ENCODE results near the gene RALGAPA1. TPM values are rescaled to one million over a fixed set of nuclear protein-coding genes. Genes with fewer than 3 reads are reported as not detected.
A peak's percentile ranks its signal among the peaks of the same experiment; 100 is the strongest.

The RALGAPA1 gene
- total and polyA plus RNA-seq, 2 experiments from 2014 or later, result 21.9 to 27.3 TPM

- Mint-ChIP-seq H3K27me3 (ENCODE audit: insufficient read depth, low read depth, poor library complexity) (no peaks in the 10 kb centered on the region), H3K4me3 (no peak overlapping the region), H3K27ac (no peak overlapping the region), H3K9me3 (peaks cover 3% of the 10 kb centered on the region; the same call in 2 of the 3 replicates), H3K36me3 (ENCODE audit: low read depth) (no peaks in the 10 kb centered on the region), H3K4me1 (no peaks in the 10 kb centered on the region)
- Histone ChIP-seq H2AFZ (no peak overlapping the region), H3K9me2 (ENCODE audit: insufficient read depth) (no peaks in the 10 kb centered on the region), H3K27me3 (ENCODE audit: insufficient read depth) (no peaks in the 10 kb centered on the region), H4K20me1 (replicated peaks; ENCODE audit: insufficient read depth) (no peaks in the 10 kb centered on the region), H3K27ac (ENCODE audit: low read depth) (no peak overlapping the region), H3F3A (replicated peaks; ENCODE audit: low read depth) (no peaks in the 10 kb centered on the region), H3K4me3 (no peak overlapping the region), H3K79me2 (replicated peaks; ENCODE audit: insufficient read depth) (no peaks in the 10 kb centered on the region), H3K36me3 (ENCODE audit: insufficient read depth) (no peaks in the 10 kb centered on the region), H3K4me1 (ENCODE audit: insufficient read depth) (no peaks in the 10 kb centered on the region), H3K4me2 (no peak overlapping the region)
- no peak for ATAC-seq
- TF ChIP-seq CTCF (conservative IDR thresholded peaks at IDR 0.05; ENCODE audit: low read depth in 2 of 2) (peak; percentile 82 to 99), EZH2phosphoT487 (IDR thresholded peaks at IDR 0.05; ENCODE audit: unreplicated experiment) (no peak)
- DNase-seq (ENCODE audit: low spot score), result peak; percentile 73
Observed at GRCh38 chr14:35821564-35822411, 12.7 kb upstream of the RALGAPA1 start.

GRCh38 chr14:35819591-35820540, 10.8 kb upstream of the RALGAPA1 start:
- no peaks in the 10 kb centered on the region for H3K9me2 ChIP-seq (ENCODE audit: insufficient read depth)
- DNase-seq (ENCODE audit: low spot score) (no peak), ATAC-seq (no peak)
- no peak for TF ChIP-seq REST (IDR thresholded peaks at IDR 0.05; ENCODE audit: unreplicated experiment)
- no peak for TF ChIP-seq POLR2AphosphoS5 (IDR thresholded peaks at IDR 0.05; ENCODE audit: low read depth)
- no peak for TF ChIP-seq CREB1 (CRISPR knock-in tag; IDR thresholded peaks at IDR 0.05; ENCODE audit: low read depth)
- TF ChIP-seq CTCF (conservative IDR thresholded peaks at IDR 0.05; ENCODE audit: low read depth in 2 of 2), result no peak
- TF ChIP-seq STAT1 (IDR thresholded peaks at IDR 0.05; ENCODE audit: unreplicated experiment), result no peak
- TF ChIP-seq ZNF114 (CRISPR knock-in tag; IDR thresholded peaks at IDR 0.05), result no peak
- TF ChIP-seq ETS1 (IDR thresholded peaks at IDR 0.05), result no peak
- no peak for TF ChIP-seq EZH2phosphoT487 (IDR thresholded peaks at IDR 0.05; ENCODE audit: unreplicated experiment)
- no peak for TF ChIP-seq JUNB (IDR thresholded peaks at IDR 0.05; ENCODE audit: unreplicated experiment)
- no peaks in the 10 kb centered on the region for H3F3A ChIP-seq (replicated peaks; ENCODE audit: low read depth)
- Mint-ChIP-seq H3K4me1 (no peaks in the 10 kb centered on the region), H3K4me3 (no peak overlapping the region), H3K9me3 (no peaks in the 10 kb centered on the region), H3K27me3 (ENCODE audit: insufficient read depth, low read depth, poor library complexity) (no peaks in the 10 kb centered on the region), H3K27ac (no peak overlapping the region), H3K36me3 (ENCODE audit: low read depth) (no peaks in the 10 kb centered on the region)
- no peaks in the 10 kb centered on the region for H3K79me2 ChIP-seq (replicated peaks; ENCODE audit: insufficient read depth)
- H3K27me3 ChIP-seq (ENCODE audit: insufficient read depth), result no peaks in the 10 kb centered on the region
- no peak overlapping the region for H3K27ac ChIP-seq (ENCODE audit: low read depth)
- H3K4me3 ChIP-seq, result no peak overlapping the region
- no peak overlapping the region for H3K4me2 ChIP-seq
- H4K20me1 ChIP-seq (replicated peaks; ENCODE audit: insufficient read depth), result no peaks in the 10 kb centered on the region
- H2AFZ ChIP-seq, result peak overlapping the region; percentile 69; the same call in 1 of the 2 replicates
- no peaks in the 10 kb centered on the region for H3K4me1 ChIP-seq (ENCODE audit: insufficient read depth)
- no peaks in the 10 kb centered on the region for H3K36me3 ChIP-seq (ENCODE audit: insufficient read depth)

Measured in GM23338 (cell line).